ENCODE results near the gene RSL1D1. TPM values are rescaled to one million over a fixed set of nuclear protein-coding genes. Genes with fewer than 3 reads are reported as not detected.
"Not testable (repeated sequence)": the region's sequence is repeated elsewhere in the genome, so short reads cannot be mapped to it uniquely, and the experiment has no call there.

The RSL1D1 gene
- total RNA-seq, 1 experiment from 2014 or later: 260 TPM

- no peak for DNase-seq (ENCODE audit: low read depth)
These were observed 7.5 kb downstream of the RSL1D1 start for GRCh38 chr16:11843861-11844260.

GRCh38 chr16:11843206-11843605 lies 8.1 kb downstream of the RSL1D1 start:
- DNase-seq (ENCODE audit: low read depth): no peak

GRCh38 chr16:11841026-11841425 lies 10.3 kb downstream of the RSL1D1 start:
- no peak for DNase-seq (ENCODE audit: low read depth)

GRCh38 chr16:11836650-11837244 lies 14.6 kb downstream of the RSL1D1 start:
- DNase-seq (ENCODE audit: low read depth): peak; percentile 93

- peak; percentile 90 for DNase-seq (ENCODE audit: low read depth)
These were observed 15.3 kb downstream of the RSL1D1 start for GRCh38 chr16:11835891-11836649.

- no peak for DNase-seq (ENCODE audit: low read depth)
These were observed 16.0 kb downstream of the RSL1D1 start for GRCh38 chr16:11835309-11835708.

- peak; percentile 56 for DNase-seq (ENCODE audit: low read depth)
These were observed 17.2 kb downstream of the RSL1D1 start for GRCh38 chr16:11833951-11834695.

- DNase-seq (ENCODE audit: low read depth): no peak
These were observed 22.6 kb downstream of the RSL1D1 start for GRCh38 chr16:11828696-11829095.

GRCh38 chr16:11825520-11826165 lies 25.7 kb downstream of the RSL1D1 start:
- DNase-seq (ENCODE audit: low read depth): not testable (repeated sequence)

- peak; percentile 69 for DNase-seq (ENCODE audit: low read depth)
These were observed 27.0 kb downstream of the RSL1D1 start for GRCh38 chr16:11824362-11824761.

GRCh38 chr16:11823645-11824044 lies 27.7 kb downstream of the RSL1D1 start:
- not testable (repeated sequence) for DNase-seq (ENCODE audit: low read depth)

- DNase-seq (ENCODE audit: low read depth): peak; percentile 14
These were observed 31.5 kb downstream of the RSL1D1 start for GRCh38 chr16:11819798-11820197.

- DNase-seq (ENCODE audit: low read depth): not testable (repeated sequence)
These were observed 32.4 kb downstream of the RSL1D1 start for GRCh38 chr16:11818970-11819369.

- DNase-seq (ENCODE audit: low read depth): no peak
These were observed 35.2 kb downstream of the RSL1D1 start for GRCh38 chr16:11816123-11816522.

- not testable (repeated sequence) for DNase-seq (ENCODE audit: low read depth)
These were observed 36.5 kb downstream of the RSL1D1 start for GRCh38 chr16:11814800-11815199.

GRCh38 chr16:11806721-11807120 lies 44.6 kb downstream of the RSL1D1 start:
- DNase-seq (ENCODE audit: low read depth): no peak

GRCh38 chr16:11805556-11805955 lies 45.8 kb downstream of the RSL1D1 start:
- DNase-seq (ENCODE audit: low read depth): peak; percentile 31

- peak; percentile 66 for DNase-seq (ENCODE audit: low read depth)
These were observed 49.8 kb downstream of the RSL1D1 start for GRCh38 chr16:11801481-11802021.

- DNase-seq (ENCODE audit: low read depth): no peak
These were observed 51.0 kb downstream of the RSL1D1 start for GRCh38 chr16:11800382-11800718.

- no peak for DNase-seq (ENCODE audit: low read depth)
These were observed 51.6 kb downstream of the RSL1D1 start for GRCh38 chr16:11799509-11800381.

GRCh38 chr16:11799017-11799381 lies 52.3 kb downstream of the RSL1D1 start:
- DNase-seq (ENCODE audit: low read depth): no peak
